Cardiac fibroblast (primary cell): Measurements from ENCODE around the gene CCDC8.

Source experiments
- DNase-seq, 2 donors: peaks; one replicate each; pipeline versions ENCODE4 v3.0.0 to v3.0.0-alpha.2; 2010; ENCODE audit warnings: low read depth in 2 of 2
- H3K4me3 ChIP-seq, 2 donors: replicated peaks in 1 of 2; 1 replicate in 1 of 2; 2 replicates in 1 of 2; pipeline ENCODE4 v1.5.1; 2011; ENCODE audit warnings: low read depth in 2 of 2, low read length in 2 of 2, mild to moderate bottlenecking in 2 of 2, moderate library complexity in 1 of 2
- TF ChIP-seq, protein P1 (sequence below): IDR thresholded peaks from one replicate; pipeline ENCODE4 v1.5.1; 2011; ENCODE audit warnings: low read depth, mild to moderate bottlenecking, low read length, inconsistent platforms

CCDC8 gene

GRCh38 chr19:46366620-46367292 is 46.6 kb downstream of the CCDC8 start:
- no peak overlapping the region for H3K4me3 ChIP-seq
- TF ChIP-seq, protein P1, sequence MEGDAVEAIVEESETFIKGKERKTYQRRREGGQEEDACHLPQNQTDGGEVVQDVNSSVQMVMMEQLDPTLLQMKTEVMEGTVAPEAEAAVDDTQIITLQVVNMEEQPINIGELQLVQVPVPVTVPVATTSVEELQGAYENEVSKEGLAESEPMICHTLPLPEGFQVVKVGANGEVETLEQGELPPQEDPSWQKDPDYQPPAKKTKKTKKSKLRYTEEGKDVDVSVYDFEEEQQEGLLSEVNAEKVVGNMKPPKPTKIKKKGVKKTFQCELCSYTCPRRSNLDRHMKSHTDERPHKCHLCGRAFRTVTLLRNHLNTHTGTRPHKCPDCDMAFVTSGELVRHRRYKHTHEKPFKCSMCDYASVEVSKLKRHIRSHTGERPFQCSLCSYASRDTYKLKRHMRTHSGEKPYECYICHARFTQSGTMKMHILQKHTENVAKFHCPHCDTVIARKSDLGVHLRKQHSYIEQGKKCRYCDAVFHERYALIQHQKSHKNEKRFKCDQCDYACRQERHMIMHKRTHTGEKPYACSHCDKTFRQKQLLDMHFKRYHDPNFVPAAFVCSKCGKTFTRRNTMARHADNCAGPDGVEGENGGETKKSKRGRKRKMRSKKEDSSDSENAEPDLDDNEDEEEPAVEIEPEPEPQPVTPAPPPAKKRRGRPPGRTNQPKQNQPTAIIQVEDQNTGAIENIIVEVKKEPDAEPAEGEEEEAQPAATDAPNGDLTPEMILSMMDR, result no peak
- DNase-seq, result no peak

DNA sequence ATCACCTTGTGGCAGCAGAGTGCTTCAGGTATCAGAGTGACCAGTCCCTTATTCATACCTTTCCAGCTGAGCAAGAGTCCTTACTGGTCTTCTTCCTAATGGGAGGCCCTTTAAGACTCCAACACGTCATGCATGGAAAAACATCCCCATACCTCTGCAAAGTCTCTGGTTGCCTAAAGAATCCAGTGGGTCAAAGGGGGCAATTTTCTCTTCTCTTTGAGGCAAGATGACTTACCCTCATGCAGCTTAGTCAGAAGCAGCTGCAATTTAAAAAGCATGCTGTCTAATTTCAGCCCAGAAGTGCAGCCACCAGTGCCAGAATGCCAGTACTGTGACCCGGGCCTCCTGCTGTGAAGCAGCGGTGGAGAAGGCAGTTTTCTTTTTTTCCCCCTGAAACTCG is 47.8 kb downstream of the CCDC8 start:
- TF ChIP-seq, protein P1, result no peak
- no peak for DNase-seq
- H3K4me3 ChIP-seq, result no peak overlapping the region

GRCh38 chr19:46364359-46364758 is 49.0 kb downstream of the CCDC8 start:
- no peak for DNase-seq
- TF ChIP-seq, protein P1, result no peak

DNA sequence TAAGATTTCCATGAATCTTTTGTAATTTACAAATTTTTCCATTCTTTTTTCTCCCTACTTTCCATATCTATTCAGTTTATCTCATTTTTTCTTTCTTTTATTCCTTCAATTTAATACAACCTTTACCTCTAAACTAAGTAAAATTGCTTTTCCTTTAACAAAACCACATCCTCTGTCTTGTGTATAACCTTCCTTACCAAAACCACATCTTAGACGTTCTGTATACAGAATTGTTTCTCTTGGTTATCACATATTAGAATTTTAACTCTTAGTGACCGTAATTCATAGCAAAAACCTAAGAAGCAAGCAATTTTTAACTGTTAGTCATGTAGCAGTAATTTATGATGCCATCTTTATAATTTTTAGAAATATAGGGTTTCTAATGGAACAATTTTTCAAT is 51.4 kb downstream of the CCDC8 start:
- no peak overlapping the region for H3K4me3 ChIP-seq
- TF ChIP-seq, protein P1, result no peak
- no peak for DNase-seq

More at GRCh38 chr19:46364359-46364758, 49.0 kb downstream of the CCDC8 start:
- no peak overlapping the region for H3K4me3 ChIP-seq
